Fibroblast of mammary gland (primary cell): ENCODE data around the gene RASA3.
"Not testable (repeated sequence)": the region's sequence is repeated elsewhere in the genome, so short reads cannot be mapped to it uniquely, and the experiment has no call there.

ENCODE experiments used
- DNase-seq: peaks from one replicate; pipeline ENCODE4 v3.0.0-alpha.2; 2010; ENCODE audit warnings: low read depth
- H3K4me3 ChIP-seq: 2 replicates; pipeline ENCODE4 v1.5.1; 2011; ENCODE audit warnings: low read depth, mild to moderate bottlenecking, low read length, moderate library complexity; ENCODE audit not compliant: control insufficient read depth
- TF ChIP-seq, protein P1 (sequence below): conservative IDR thresholded peaks from 2 replicates; pipeline ENCODE4 v1.5.1; 2011; ENCODE audit warnings: low read depth, low read length, inconsistent platforms; ENCODE audit not compliant: control insufficient read depth, insufficient read depth

The RASA3 gene

DNA sequence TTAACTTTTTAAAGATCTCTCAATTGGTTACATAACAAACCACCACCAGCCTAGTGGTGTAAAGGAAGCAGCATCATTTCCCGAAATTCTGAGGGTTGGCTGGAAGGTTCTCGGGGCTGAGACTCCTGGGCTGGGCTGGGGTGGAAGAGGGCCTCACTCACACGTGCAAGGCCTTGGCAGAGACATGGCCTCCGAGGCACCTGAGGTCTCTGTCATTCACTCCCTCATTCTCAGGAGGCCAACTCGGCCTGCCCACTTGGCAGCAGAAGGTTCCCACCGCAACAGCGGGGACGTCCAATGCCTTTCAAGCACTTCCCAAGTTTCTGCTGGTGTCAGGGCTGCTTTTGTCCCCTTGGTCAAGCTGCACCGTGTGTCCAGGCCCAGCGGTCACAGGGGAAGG is 18.6 kb upstream of the RASA3 start:
- TF ChIP-seq, protein P1, sequence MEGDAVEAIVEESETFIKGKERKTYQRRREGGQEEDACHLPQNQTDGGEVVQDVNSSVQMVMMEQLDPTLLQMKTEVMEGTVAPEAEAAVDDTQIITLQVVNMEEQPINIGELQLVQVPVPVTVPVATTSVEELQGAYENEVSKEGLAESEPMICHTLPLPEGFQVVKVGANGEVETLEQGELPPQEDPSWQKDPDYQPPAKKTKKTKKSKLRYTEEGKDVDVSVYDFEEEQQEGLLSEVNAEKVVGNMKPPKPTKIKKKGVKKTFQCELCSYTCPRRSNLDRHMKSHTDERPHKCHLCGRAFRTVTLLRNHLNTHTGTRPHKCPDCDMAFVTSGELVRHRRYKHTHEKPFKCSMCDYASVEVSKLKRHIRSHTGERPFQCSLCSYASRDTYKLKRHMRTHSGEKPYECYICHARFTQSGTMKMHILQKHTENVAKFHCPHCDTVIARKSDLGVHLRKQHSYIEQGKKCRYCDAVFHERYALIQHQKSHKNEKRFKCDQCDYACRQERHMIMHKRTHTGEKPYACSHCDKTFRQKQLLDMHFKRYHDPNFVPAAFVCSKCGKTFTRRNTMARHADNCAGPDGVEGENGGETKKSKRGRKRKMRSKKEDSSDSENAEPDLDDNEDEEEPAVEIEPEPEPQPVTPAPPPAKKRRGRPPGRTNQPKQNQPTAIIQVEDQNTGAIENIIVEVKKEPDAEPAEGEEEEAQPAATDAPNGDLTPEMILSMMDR, result no peak
- DNase-seq, result no peak
- H3K4me3 ChIP-seq, result no peak overlapping the region

DNA sequence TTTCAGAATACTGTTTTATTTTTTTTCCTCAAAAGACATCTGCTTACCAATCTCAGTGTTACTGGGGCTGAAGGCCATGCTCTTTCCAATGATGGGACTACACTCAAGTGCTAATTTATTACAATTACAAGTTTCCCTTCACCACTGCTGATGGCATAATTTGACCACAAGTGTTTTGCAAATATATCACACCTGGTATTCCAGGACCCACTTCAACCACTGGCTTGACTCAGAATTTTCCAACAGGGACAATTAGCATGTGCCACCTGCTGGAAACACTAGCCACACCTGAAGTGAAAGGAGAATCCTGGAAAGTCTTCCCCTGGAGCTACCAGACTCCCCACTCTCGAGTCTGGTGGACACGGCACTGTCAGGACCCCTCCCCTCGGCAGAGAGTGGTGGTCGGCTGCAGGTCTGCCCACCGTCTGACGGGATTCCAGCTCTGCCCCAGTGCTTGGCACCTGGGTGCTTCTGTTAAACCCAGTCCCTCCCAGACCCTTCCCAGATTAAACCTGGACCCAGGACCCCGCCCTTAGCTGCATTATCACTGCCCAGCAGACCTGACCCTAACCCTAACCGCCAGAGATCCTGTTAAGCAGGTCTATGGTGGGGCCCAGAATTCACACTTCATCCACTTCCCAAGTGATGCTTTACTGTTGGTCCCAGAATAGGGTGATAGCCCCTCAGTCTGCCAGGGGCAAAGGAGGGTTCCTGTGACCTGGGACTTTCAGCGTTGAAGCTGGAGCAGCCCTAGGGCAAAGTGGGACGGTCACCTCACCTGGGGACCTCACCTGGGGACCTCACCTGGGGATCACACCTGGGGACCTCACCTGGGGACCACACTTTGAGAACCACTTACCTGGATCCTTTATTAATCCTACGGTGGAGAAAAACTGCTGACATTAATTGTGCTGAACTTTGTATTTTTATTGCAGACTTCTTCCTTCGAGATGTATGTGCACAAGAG is 17.6 kb upstream of the RASA3 start:
- DNase-seq, result no peak
- TF ChIP-seq, protein P1, result no peak

DNA sequence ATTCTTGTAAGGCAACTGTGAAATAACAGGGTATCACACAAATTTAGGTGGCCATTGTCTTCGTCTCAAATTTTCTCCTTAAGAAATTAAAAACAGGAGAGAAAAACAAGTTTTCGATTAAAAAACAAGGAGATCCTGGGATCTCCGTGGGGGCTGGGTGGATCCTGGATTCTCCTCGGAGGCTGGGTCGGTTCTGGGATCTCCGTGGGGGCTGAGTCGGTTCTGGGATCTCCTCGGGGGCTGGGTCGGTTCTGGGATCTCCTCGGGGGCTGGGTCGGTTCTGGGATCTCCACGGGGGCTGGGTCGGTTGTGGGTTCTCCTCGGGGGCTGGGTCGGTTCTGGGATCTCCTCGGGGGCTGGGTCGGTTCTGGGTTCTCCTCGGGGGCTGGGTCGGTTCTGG is 16.5 kb upstream of the RASA3 start:
- not testable (repeated sequence) for H3K4me3 ChIP-seq, DNase-seq

More for the DNA sequence above, 17.6 kb upstream of the RASA3 start:
- no peak overlapping the region for H3K4me3 ChIP-seq

DNA sequence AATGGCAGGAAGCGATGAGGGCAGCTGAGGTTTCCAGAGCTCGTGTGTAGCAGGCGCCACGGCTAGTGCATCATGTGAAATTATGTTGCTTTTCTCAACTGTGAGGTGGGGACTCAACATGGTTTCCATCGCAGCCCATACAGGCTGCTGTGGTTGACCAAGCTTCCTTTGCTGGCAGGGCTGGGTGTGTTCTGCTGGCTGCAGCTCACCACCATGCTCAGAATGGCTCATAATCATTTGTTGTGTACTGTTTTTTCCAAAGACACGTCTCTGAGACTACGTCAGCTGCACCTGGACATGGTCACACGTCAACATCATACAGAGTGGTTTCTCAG is 16.1 kb upstream of the RASA3 start:
- TF ChIP-seq, protein P1, result no peak
- H3K4me3 ChIP-seq, result no peak overlapping the region
- no peak for DNase-seq

DNA sequence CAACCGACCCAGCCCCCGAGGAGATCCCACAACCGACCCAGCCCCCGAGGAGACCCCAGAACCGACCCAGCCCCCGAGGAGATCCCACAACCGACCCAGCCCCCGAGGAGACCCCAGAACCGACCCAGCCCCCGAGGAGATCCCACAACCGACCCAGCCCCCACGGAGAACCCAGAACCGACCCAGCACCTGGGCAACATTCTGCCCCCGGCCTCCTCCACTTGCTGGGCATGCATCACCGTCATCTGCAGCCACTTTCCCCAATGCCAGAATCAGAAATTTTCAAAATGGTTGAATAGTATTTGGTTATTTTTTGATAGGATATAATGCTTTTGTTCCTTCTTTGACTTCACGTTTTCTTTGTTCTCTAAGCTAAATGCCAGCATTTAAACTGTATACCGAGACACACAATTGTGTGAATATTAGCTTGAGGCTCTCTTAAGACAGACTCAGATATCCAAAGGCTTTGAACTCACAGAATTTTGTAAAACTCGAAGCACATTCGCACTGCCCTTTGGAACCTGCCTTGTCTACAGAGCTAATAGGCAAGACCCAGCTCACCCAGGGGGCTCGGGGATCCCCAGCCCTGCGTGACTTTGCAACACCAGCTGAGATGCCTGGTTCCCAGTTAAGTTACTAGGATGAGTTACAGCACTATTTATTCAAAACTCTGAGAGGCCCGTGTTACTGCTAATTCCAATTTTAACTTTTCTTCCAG is 15.5 kb upstream of the RASA3 start:
- TF ChIP-seq, protein P1, result no peak
- H3K4me3 ChIP-seq, result no peak overlapping the region
- DNase-seq, result no peak

DNA sequence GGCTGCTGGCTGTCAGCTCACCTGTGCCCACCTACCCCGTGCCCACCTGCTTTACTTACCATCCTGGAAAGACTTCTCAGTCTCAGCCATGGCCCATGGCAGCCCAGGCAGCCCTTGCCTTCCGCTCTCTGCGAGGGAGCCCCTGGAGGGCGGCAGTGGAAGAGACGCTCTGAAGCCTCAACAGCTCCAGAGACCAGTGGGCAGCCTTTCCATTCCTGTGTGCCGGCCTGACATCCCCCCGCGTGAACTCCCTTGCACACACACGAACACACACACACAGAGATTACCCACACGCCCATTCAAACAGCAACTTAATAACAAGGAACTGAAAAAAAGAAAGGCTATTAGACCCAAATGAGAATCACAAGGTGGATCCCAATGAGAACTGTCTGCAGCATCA is 14.2 kb upstream of the RASA3 start:
- TF ChIP-seq, protein P1, result peak; percentile 16
- no peak overlapping the region for H3K4me3 ChIP-seq
- no peak for DNase-seq

DNA sequence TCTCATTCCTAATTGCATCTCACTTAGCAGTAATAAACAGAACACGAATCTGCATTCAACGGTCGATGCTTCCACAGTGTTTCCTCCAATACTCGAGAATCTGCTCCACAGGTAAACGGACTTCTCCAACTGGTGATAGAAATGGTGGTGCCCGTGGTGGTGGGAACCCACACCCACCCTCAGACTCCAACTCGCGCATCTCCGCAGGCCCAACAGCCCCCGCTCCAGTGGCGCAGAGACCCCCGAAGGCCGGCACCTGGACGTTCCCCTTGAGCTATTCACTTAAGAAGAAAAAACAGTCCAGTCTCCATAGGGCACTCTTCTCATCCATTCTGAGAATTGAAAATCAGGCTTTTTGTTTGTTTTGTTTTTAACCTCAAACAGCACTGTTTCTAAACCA is 13.8 kb upstream of the RASA3 start:
- TF ChIP-seq, protein P1, result no peak
- H3K4me3 ChIP-seq, result no peak overlapping the region

More for the DNA sequence above, 13.8 kb upstream of the RASA3 start:
- no peak for DNase-seq
